NB4 (cell line): ENCODE measurements around the gene MYH9.

Experiments
- CTCF ChIP-seq: IDR thresholded peaks from one replicate; pipeline ENCODE4 v1.5.1; 2012; ENCODE audit warnings: low read depth, low read length
- MAX ChIP-seq: IDR thresholded peaks from 2 replicates; pipeline ENCODE4 v1.6.1; 2011; ENCODE audit warnings: low read depth, low read length
- MYC ChIP-seq: IDR thresholded peaks from 2 replicates; pipeline ENCODE4 v1.6.1; 2011; ENCODE audit warnings: low read depth, low read length
- POLR2A ChIP-seq: IDR thresholded peaks from 2 replicates; pipeline ENCODE4 v1.6.1; 2011; ENCODE audit warnings: mild to moderate bottlenecking; ENCODE audit not compliant: insufficient read length; ENCODE audit errors: extremely low read depth

GRCh38 chr22:36366291-36366708 is 21.5 kb downstream of the MYH9 start:
- TF ChIP-seq POLR2A (no peak), CTCF (no peak), MYC (no peak), MAX (no peak)
